ENCODE results near the gene RAC3.
A peak's percentile ranks its signal among the peaks of the same experiment; 100 is the strongest.

The RAC3 gene

GRCh38 chr17:82013772-82014321 is 17.6 kb upstream of the RAC3 start:
- no peak for DNase-seq

DNA sequence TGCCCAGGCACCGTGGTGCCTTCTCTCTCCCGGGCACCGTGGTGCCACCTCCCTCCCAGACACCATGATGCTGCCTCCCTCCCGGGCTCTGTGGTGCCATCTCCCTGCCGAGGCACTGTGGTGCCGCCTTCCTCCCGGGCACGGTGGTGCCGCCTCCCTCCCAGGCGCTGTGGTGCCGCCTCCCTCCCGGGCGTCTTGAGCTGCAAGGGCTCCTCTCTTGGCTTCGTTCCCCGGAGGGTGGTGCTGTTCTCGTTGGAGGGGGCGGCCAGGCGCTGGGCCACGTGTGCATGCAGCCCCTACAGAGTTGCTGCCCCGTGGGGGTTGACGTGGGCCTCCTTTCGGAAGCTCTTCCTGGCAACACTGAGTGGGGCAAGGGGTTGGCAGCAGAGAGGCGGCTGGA is 17.0 kb upstream of the RAC3 start:
- DNase-seq = no peak

DNA sequence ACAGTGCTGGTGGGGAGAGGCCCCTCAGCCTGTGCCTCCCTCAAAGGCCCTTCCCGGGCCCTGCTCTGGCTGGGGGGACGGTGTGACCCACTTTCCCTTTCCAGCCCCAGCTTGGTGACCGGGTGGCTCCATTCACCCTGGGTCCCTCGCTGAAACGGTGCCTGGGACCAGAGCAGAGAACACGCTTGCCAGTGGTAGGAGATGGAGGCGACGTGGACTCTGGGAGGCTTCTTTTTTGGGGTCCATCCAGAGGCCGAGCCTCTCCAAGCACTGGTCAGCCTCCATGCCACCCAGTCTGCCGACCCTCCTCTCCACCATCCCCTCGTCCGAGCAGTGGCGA is 16.5 kb upstream of the RAC3 start:
- DNase-seq = no peak

- no peak for DNase-seq
These were observed 16.0 kb upstream of the RAC3 start for GRCh38 chr17:82015311-82015971.

GRCh38 chr17:82016061-82016874 is 15.2 kb upstream of the RAC3 start:
- no peak for DNase-seq

GRCh38 chr17:82016875-82017459 is 14.5 kb upstream of the RAC3 start:
- no peak for DNase-seq

GRCh38 chr17:82017612-82018151 is 13.8 kb upstream of the RAC3 start:
- no peak for DNase-seq

DNA sequence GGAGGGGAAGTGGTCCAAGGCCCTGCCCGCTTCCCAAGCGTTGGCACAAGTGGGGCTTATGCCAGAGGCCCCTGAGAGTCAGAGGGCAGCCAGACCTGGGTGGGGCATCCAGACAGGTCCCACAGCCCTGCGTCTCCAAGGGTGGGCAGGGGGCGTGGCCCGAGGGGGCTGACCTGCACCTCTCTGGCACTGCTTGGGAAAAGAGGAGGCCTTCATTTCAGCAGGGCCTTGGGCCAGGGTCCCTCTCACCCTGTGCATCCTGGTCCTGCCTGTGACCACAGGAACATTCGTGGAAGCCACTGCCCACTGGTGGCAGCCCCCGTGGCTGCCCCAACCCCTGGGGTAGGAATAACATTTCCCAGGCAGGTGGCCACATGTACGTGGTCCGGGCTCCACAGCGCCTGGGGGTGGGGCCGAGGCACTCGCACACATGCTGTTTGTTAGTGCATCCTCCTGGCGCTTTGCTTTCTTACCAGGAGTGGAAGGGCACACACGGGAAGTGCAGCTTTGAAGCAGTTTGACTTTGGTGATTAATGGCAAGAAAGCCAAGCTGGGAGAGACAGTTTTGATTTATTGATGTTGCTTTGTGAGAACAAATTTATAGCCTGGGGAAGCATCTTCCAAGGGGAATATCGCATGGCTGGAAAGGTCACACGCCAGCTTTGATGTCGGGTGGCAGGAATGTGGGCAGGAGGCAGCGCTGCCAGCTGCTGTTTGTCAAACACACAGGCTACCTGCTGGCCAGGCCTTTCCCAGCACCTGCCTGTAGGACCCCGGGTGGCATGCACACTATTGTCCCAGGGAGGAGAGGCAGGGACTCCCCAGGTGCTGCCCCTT is 13.1 kb upstream of the RAC3 start:
- no peak for DNase-seq

DNA sequence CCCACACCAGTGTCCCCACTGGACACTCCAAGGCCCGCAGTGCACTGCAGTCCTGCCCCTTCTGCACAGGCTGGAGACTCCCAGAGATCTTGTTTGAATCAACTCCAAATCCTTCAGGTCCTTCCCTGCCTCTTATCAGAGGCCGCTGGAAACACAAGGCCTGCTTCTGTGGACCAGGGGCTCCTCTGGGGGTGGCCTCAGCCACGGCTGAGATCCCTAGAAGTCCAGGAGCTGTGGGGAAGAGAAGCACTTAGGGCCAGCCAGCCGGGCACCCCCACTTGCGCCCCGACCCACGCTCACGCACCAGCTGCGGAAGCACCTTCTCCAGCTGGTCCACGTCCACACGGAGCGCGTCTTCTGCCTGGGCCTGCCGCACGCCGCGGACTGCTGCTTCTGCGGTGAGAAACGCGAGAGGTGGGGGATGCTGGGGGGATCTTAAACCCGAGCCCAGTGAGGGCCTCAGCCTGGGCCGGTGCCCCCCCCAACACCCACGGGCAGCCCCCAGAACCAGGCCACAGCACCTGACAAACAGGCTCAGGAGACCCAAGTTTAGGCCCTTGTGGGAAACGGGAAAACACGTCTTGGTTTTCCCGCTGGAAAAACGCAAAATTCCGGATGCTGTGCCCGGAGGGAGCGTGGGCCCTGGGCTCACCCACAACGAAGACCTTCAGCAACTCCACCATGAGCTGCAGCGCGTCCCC is 12.3 kb upstream of the RAC3 start:
- no peak for DNase-seq

- peak; percentile 30 for DNase-seq
These were observed 11.5 kb upstream of the RAC3 start for GRCh38 chr17:82019690-82020571.

DNA sequence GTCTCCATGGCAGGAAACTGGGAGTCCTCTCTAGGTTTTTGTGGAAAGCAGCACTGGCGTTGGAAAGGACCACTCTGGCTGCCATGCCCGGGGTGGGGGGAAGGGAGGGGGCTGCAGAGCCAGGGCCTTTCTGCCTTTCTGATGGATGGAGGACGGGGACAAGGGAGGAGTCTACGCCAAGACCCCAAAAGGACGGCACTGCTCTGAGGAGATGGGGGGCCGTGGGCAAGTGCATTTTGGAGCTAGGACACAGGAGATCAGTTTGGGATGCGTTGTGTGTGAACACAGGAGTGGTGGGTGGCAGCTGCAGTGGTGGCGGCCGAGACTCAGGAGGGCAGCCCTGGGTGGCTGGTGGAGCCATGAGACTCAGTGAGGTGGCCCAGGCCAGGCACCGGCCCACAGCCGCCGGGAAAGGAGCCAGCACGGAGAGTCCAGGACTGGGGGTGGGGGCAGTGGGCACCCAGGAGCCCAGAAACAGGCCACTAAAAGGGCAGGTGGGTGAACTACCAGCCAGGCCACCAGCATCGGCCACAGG is 10.8 kb upstream of the RAC3 start:
- DNase-seq = no peak

DNA sequence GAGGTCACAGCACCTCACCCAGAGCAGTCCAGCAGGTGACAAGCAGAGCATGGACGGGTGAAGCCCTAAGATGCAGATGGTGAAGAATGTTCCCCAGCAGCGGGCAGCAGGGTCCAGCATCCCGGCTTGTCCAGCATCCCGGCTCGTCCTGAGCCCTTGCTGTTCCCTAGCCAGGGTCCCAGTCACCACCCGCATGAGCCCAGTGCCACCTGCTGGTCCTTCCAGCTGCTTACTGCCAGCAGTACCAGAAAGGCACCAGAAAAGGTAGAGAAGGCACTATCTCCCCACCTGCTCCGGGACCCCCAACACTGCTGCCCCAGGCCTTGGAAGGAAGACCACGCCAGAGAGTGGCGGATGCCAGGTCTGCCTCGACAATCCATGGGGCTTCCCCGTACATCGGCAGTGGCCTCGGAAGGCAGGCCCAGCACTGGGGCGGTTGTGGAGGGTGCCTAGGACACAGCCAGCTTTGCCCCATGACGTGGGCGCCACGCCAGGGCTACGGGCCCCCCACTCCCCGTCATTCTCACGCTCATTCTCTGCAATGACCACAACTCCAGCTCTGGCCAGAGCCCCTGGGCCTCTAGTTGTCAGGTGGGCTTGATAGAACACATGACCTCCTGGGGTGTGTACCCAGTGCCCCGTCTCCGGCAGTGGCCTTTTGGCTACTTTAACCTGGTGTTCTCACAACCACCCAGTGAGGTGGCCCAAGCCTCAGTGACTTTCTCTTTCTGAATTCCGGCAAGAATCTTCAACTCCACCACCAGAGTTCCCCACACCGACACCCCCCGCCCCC is 10.2 kb upstream of the RAC3 start:
- DNase-seq = peak; percentile 64

DNA sequence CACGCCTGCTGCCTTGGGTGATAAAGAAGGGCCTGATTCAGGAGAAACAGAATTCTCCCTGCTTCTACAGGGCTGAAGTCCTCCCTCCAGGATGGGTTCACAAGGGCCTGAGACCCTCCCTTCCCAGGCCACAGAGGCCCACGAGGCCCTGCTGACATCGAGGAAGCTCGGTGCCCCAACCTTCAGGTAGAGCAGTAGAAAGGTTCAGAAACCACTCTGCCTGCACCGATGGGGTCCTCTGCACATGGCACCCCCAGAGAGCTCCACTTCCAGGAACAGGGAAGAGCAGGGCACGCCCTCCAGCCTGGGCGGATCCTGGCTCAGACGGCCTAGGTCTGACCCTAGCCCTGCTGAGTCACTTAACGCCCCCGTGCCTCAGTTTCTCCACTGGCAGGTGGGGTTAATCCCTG is 9.6 kb upstream of the RAC3 start:
- DNase-seq = no peak

GRCh38 chr17:82022310-82022980 is 9.0 kb upstream of the RAC3 start, which contains the start of gene CENPX:
Gene CENPX, minus strand, starts transcription at chr17:82022878. Its CDS starts 17 bp downstream, at chr17:82022861.
- DNase-seq = no peak

GRCh38 chr17:82022981-82023446 is 8.5 kb upstream of the RAC3 start, which contains the start of gene LRRC45:
Gene LRRC45, plus strand, starts transcription at chr17:82023305. Its CDS starts 339 bp downstream, at chr17:82023644.
- DNase-seq = peak; percentile 100

- no peak for DNase-seq
These were observed 7.8 kb upstream of the RAC3 start for GRCh38 chr17:82023447-82024241.

GRCh38 chr17:82024859-82025258 is 6.6 kb upstream of the RAC3 start:
- no peak for DNase-seq
